ENCODE data around the gene RHOC.

DNA sequence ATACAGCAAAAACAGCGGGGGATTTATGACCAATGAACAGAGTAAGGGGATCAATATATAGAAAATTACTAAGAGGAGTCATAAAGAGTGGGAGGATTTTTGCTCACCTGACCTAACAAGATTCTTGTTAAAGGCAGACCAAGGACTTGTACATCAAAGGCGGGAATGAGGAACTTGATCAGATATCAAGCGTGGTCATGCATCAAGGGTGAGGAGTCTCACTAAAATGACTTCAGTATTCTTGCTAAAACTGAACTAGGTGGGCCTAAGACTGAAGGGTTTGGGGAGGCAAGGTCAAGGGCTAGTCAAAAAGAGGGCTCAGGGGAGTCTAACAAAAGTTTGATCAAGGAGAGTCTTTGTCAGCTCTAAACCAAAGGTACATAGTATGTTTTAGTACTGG, 30.4 kb downstream of the RHOC start:
- TF ChIP-seq, protein P1, sequence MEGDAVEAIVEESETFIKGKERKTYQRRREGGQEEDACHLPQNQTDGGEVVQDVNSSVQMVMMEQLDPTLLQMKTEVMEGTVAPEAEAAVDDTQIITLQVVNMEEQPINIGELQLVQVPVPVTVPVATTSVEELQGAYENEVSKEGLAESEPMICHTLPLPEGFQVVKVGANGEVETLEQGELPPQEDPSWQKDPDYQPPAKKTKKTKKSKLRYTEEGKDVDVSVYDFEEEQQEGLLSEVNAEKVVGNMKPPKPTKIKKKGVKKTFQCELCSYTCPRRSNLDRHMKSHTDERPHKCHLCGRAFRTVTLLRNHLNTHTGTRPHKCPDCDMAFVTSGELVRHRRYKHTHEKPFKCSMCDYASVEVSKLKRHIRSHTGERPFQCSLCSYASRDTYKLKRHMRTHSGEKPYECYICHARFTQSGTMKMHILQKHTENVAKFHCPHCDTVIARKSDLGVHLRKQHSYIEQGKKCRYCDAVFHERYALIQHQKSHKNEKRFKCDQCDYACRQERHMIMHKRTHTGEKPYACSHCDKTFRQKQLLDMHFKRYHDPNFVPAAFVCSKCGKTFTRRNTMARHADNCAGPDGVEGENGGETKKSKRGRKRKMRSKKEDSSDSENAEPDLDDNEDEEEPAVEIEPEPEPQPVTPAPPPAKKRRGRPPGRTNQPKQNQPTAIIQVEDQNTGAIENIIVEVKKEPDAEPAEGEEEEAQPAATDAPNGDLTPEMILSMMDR (IDR thresholded peaks at IDR 0.05): no peak
- TF ChIP-seq POLR2A (IDR thresholded peaks at IDR 0.05): no peak
